ENCODE data around the gene ADGRL3.
"Not testable (repeated sequence)": the region's sequence is repeated elsewhere in the genome, so short reads cannot be mapped to it uniquely, and the experiment has no call there.

Gene ADGRL3

DNA sequence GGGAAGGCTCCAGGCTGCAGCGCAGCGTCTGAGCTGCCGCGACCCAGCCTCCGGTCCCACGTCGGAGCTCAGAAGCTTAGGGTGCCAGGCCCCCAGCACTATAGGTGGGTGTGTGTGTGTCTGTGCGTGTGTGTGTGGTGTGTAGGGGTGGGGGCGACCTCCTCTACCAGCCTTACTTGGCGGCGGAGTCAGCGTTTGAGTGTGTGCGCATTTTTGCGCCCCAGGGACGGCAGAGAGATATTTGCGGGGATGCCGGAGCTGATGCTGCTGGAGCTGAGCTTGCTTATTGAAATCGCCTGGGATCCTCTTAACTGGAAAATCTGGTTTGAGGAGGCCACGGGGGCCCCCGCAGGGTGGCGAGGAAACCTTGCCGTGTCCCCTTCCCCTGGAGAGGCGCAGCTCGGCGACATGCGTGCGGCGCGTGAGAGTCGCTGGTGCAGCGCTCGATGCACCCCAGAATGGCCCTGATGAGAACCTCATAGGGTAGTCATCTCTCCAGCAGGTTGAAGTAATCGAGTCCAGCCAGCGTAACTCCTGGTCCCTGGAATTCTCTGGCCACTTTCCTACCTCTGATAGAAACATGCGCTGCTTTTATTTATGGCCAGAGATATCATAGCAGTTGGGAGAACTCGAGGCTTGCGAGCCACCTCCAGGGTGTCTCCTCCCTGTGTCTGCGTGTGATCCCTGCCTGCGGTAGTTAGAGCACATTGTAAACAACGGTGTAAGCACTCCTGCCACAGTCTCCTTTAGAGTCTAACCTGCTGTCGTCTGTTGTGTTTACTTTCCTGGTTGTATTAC lies 2.7 kb downstream of the ADGRL3 start:
- in situ Hi-C loops (cut with MboI; ENCODE audit: low sequenced_read_pairs, unreplicated experiment), result no loop called here
- DNase-seq (ENCODE audit: low spot score), result peak; percentile 11
- TF ChIP-seq, protein P1, sequence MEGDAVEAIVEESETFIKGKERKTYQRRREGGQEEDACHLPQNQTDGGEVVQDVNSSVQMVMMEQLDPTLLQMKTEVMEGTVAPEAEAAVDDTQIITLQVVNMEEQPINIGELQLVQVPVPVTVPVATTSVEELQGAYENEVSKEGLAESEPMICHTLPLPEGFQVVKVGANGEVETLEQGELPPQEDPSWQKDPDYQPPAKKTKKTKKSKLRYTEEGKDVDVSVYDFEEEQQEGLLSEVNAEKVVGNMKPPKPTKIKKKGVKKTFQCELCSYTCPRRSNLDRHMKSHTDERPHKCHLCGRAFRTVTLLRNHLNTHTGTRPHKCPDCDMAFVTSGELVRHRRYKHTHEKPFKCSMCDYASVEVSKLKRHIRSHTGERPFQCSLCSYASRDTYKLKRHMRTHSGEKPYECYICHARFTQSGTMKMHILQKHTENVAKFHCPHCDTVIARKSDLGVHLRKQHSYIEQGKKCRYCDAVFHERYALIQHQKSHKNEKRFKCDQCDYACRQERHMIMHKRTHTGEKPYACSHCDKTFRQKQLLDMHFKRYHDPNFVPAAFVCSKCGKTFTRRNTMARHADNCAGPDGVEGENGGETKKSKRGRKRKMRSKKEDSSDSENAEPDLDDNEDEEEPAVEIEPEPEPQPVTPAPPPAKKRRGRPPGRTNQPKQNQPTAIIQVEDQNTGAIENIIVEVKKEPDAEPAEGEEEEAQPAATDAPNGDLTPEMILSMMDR (IDR thresholded peaks at IDR 0.05; ENCODE audit: borderline replicate concordance, control extremely low read depth, extremely low read depth, insufficient read depth, missing control alignments), result no peak

DNA sequence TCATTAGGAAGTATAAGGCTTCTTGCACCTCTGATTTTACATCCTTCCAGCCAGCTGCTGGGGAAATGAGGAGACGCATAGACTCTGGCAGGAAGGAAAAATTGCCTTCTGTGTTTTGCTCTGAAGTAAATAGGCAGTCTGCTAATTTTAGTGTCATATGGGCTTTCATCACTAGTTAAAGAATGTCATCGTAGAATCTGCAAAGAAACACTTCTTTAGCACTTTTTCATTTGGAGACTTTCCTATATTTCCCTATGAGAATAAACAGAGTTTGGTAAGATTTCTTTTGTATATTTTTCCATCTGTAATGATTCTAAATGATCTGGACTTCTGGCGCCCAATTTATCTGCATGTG lies 3.3 kb downstream of the ADGRL3 start:
- TF ChIP-seq, protein P1 (IDR thresholded peaks at IDR 0.05; ENCODE audit: borderline replicate concordance, control extremely low read depth, extremely low read depth, insufficient read depth, missing control alignments), result no peak
- in situ Hi-C loops (cut with MboI; ENCODE audit: low sequenced_read_pairs, unreplicated experiment), result no loop called here

DNA sequence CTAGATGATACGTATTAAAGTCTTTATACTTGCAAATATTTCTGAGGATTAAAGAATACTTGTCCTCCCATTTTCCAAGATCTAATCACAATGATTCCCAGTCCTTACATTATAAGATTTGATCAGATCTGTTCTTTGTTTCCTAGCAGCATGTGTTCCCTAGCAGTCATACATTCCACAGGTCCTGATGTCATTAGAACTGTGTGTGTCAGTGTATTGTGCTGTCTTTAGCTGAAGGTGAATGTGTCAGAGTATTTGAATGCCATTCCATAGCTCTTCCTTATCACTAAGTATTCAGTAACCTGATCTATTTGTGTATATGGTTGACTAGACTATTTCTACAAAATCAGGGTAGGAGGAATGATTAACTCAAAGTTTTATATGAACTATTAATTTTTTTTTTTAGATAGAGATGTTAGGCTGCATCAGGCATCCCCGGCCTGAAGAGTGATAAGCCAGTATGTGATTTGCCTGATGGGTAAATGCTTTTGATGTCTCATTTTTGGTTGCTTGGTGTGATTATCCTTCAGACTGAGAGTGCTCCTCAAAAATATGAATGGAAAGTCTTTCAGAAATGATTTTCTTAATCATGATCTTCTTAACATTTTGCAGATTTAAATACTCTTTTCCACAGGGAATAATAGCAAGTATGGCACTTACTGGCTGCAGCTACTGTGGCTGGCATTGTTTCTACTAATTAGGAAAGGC lies 4.4 kb downstream of the ADGRL3 start:
- in situ Hi-C loops (cut with MboI; ENCODE audit: low sequenced_read_pairs, unreplicated experiment), result no loop called here
- TF ChIP-seq, protein P1 (IDR thresholded peaks at IDR 0.05; ENCODE audit: borderline replicate concordance, control extremely low read depth, extremely low read depth, insufficient read depth, missing control alignments), result no peak
- DNase-seq (ENCODE audit: low spot score), result no peak

More for the DNA sequence above, 3.3 kb downstream of the ADGRL3 start:
- no peak for DNase-seq (ENCODE audit: low spot score)

DNA sequence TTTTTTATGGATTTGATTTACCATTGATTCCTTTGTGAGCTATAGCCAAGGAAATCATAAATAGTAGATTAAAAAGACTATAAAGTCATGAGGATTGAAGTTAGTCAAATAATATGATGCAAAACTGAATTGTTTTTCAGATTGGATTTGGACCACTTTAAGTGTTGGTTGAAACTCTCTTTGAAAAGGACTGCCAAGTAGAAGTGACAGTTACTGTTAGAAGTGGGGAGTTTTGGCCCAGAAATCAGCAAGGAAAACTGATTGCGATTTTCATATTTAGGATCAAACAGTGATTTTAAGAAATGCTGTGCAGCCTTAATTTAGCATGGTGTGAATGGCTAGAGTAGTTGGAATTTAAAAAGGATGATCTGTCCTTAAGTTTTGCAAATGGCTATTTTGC lies 4.9 kb downstream of the ADGRL3 start:
- TF ChIP-seq, protein P1 (IDR thresholded peaks at IDR 0.05; ENCODE audit: borderline replicate concordance, control extremely low read depth, extremely low read depth, insufficient read depth, missing control alignments), result no peak
- in situ Hi-C loops (cut with MboI; ENCODE audit: low sequenced_read_pairs, unreplicated experiment), result no loop called here
- DNase-seq (ENCODE audit: low spot score), result no peak

DNA sequence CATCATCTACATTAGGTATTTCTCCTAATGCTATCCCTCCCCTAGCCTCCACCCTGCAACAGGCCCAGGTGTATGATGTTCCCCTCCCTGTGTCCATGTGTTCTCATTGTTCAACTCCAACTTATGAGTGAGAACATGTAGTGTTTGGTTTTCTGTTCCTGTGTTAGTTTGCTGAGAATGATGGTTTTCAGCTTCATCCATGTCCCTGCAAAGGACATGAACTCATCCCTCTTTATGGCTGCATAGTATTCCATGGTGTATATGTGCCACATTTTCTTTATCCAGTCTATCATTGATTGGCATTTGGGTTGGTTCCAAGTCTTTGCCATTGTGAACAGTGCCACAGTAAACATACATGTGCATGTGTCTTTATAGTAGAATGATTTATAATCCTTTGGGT lies 7.0 kb downstream of the ADGRL3 start:
- DNase-seq (ENCODE audit: low spot score); in situ Hi-C loops (cut with MboI; ENCODE audit: low sequenced_read_pairs, unreplicated experiment): not testable (repeated sequence)

DNA sequence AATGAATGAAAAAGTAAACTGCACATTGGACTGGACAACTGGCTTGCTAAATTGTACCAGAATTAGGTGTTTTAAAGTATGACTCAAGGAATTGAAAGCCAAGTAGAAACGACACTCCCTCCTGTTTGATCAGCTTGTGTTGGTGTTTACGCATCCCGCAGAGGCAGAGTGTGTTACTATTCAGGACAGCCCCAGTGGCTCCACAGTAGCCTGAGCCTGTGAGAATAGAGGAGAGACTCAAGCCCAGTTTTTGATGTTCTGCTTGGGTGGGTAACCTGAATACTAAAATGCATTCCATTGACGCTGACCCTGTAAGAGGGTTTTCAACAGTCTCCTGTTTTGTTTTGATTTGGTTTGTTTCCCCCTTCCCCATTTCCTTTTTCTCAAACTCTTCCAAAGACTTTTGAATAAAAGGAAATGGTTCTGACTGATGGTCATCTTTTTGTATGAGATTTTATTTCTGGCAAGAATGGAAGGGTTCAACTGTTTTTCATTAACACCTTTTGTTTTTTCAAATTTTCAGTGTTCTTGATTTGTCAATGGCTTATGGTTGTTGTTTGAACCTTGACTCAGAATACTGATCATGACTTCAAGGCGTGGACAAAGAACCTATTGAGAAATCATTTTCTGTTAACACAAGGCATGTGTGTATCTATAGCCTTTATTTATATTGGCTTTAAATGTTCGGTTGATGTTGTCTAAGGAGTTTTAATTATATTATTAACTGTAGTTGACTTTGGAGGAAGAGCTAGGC lies 10.2 kb downstream of the ADGRL3 start:
- no peak for DNase-seq (ENCODE audit: low spot score)
- in situ Hi-C loops (cut with MboI; ENCODE audit: low sequenced_read_pairs, unreplicated experiment), result no loop called here
- TF ChIP-seq, protein P1 (IDR thresholded peaks at IDR 0.05; ENCODE audit: borderline replicate concordance, control extremely low read depth, extremely low read depth, insufficient read depth, missing control alignments), result no peak
